Activated effector memory CD4-positive, alpha-beta T cell treated with Interleukin-2 at 50 U/mL for 16 hours (primary cell): ENCODE results near the gene STX7.

Experiments used
- DNase-seq: peaks from one replicate; pipeline ENCODE4 v3.0.0-alpha.2; 2020

STX7 gene

GRCh38 chr6:132405143-132405915 is 107.6 kb downstream of the STX7 start:
- DNase-seq: no peak

- no peak for DNase-seq
These were observed 108.2 kb downstream of the STX7 start for GRCh38 chr6:132404736-132405135.

- DNase-seq: no peak
These were observed 108.6 kb downstream of the STX7 start for GRCh38 chr6:132404330-132404729.

- DNase-seq: no peak
These were observed 111.2 kb downstream of the STX7 start for GRCh38 chr6:132401618-132402285.

DNA sequence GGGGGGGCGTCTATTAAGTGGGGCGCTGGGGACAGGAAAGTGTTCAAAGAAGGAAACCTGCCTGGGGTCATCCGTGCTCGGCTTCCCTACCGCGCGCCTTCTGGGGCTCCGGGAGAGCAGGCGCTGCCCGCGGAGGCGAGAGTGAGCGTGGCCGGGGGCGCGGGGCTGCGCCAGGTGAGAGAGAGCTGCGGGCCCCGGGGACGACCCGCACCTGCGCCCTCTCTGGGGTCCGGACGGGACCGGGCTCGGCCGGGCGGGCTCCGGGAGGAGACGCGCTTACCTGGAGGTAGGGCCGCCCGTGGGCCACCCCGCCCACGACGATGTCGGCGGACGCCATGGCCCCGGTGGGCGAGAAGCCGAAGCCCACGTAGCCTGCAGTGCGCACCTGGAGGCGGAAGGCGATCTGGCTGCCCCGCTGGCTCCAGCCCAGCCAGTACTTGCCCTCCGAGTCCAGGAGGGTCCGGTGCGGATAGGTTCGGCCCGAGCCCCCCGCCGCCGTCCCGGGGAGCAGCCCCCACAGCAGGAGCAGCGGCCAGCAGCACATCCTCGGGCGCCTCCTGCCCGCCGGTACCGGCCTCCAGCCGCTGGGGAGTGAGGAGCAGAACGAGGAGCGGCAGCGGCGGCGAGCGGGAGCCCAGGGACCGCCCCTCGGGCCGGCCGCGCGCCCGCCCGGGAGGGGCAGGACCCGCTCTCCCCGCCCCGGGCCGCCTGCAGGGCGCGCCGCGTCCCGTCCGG is 111.9 kb downstream of the STX7 start, which contains the start of gene MOXD1:
MOXD1 (minus strand) TSS at position 593 of the 735 bp plus-strand sequence; CDS start at position 544, 49 bp downstream.
- no peak for DNase-seq

DNA sequence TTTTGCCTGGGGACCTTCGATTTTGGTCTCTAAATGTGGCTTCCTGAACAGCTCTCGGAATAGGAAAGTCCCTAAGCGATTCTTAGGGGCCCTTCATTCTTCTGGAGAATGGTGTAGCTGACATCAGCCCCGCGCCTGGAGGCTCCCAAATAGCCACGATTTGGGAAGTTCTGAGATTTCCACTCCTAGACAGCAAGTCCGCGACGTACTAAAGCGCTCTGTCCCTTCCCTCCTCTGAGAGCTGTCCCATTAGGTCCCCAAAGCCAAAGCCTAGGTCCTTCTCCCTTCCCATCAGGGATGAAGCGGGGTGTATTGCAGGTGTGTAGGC is 112.4 kb downstream of the STX7 start:
- no peak for DNase-seq

DNA sequence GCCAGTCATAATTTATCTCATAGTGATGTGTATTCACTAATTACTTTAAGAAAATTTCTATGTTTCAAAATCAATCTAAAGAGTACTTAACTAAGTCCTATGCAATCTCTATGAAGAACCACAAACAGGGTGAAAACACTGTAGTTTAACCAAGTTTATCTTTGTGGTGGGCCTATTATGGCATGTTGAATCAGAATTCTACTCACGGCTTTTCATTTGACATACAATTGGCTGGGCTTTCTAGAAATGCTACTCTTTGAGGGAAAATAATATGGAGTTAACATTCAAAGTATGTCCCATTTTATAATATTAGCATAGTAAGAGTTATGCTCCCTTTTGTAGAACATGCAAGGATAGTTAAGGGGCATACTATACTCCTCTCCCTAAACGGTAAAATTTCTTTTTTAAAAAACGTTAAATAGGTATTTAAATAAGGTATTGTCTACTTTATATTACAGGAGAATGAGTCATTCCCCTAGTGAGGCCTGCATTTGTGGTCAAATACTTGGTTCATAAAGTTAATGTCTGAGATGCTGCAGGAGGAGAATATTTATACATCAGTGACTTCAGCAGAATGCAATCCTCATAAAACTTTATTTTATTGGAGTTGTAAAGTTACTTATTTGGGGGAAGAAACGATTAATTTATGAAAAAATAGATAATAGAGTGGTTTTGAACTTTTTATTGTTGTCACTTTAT is 113.4 kb downstream of the STX7 start:
- DNase-seq: no peak
